HL-60 (cell line): ENCODE results near the gene PACS1.

Source experiments
- CTCF ChIP-seq: IDR thresholded peaks from one replicate; pipeline ENCODE4 v1.5.1; 2011; ENCODE audit warnings: low read length, control low read depth, inconsistent platforms; ENCODE audit not compliant: insufficient read depth
- GABPA ChIP-seq: IDR thresholded peaks from 2 replicates; pipeline ENCODE4 v1.6.1; 2012; ENCODE audit warnings: low read depth
- POLR2AphosphoS5 ChIP-seq: IDR thresholded peaks from 2 replicates; pipeline ENCODE4 v1.6.1; 2012; ENCODE audit warnings: low read depth
- REST ChIP-seq: IDR thresholded peaks from 2 replicates; pipeline ENCODE4 v1.6.1; 2012; ENCODE audit warnings: low read depth; ENCODE audit not compliant: insufficient replicate concordance

- TF ChIP-seq CTCF (no peak), POLR2AphosphoS5 (no peak), GABPA (no peak), REST (no peak)
These were observed 37.8 kb downstream of the PACS1 start for GRCh38 chr11:66107600-66108510.
